Body of pancreas (tissue), 4 donors: ENCODE data around the gene OR2AP1. TPM values are rescaled to one million over a fixed set of nuclear protein-coding genes. Genes with fewer than 3 reads are reported as not detected.
"Not testable (repeated sequence)": the region's sequence is repeated elsewhere in the genome, so short reads cannot be mapped to it uniquely, and the experiment has no call there.

Experiments used
- ATAC-seq: fragments of 150-250 bp; one replicate; pipeline ENCODE4 v1.9.1; 2016
- DNase-seq, 4 donors: peaks; one replicate each; pipeline ENCODE4 v3.0.0-alpha.2; 2019
- H3K27ac ChIP-seq, 4 donors: fragments of 200-600 bp; sonication (generic); 1 replicate in 3 of 4; 2 replicates in 1 of 4; pipeline versions ENCODE4 v1.5.1 to v1.6.1; 2016 to 2019; ENCODE audit warnings: mild to moderate bottlenecking in 1 of 4, mixed read lengths in 1 of 4, moderate library complexity in 1 of 4
- H3K27me3 ChIP-seq, 2 donors: fragments of 200-600 bp; sonication (generic); one replicate each; pipeline ENCODE4 v1.6.0; 2016; ENCODE audit warnings: mild to moderate bottlenecking in 1 of 2
- H3K36me3 ChIP-seq, 2 donors: fragments of 200-600 bp; sonication (generic); replicated peaks in 1 of 2; 2 replicates each; pipeline ENCODE4 v1.5.1; 2016; ENCODE audit warnings: low read depth in 2 of 2; ENCODE audit not compliant: insufficient read depth in 1 of 2
- H3K4me1 ChIP-seq: fragments of 200-600 bp; sonication (generic); one replicate; pipeline ENCODE4 v1.6.0; 2016
- H3K4me3 ChIP-seq, 2 donors: fragments of 200-600 bp; sonication (generic); 1 replicate in 1 of 2; 2 replicates in 1 of 2; pipeline ENCODE4 v1.5.1; 2016 to 2019
- H3K9me3 ChIP-seq, 3 donors: fragments of 200-600 bp; sonication (generic); 1 replicate in 2 of 3; 2 replicates in 1 of 3; pipeline ENCODE4 v1.5.1; 2016
- CTCF ChIP-seq, 7 experiments: fragments of 450-650 bp in 4 of 7; fragments of 200-600 bp in 3 of 7; sonication (generic) in 3 of 7; IDR thresholded peaks; one replicate each; pipeline ENCODE4 v1.5.1; 2016 to 2019; ENCODE audit warnings: antibody characterized with exemption in 7 of 7
- POLR2A ChIP-seq, 3 donors: fragments of 450-650 bp; IDR thresholded peaks; one replicate each; pipeline ENCODE4 v1.6.1; 2016; ENCODE audit warnings: antibody characterized with exemption in 3 of 3, mild to moderate bottlenecking in 2 of 3
- whole genome bisulfite sequencing, 2 donors: methylation state at CpG; one replicate each; pipeline ENCODE4 v1.1.5; 2017; 5-methylcytosine and 5-hydroxymethylcytosine counted together
- intact Hi-C: fragments of 100-400 bp; cut with DNase I; formaldehyde crosslinking; loops from one replicate; pipeline ENCODE4 v1.15.1; 2023
- total RNA-seq, 2 donors: library from RNA; depleted of rRNA; stranded (reverse); fragments of >200 nt; gene quantifications; one replicate each; pipeline ENCODE4 v1.1.0, GENCODE V29; 2016

OR2AP1 gene
- total RNA-seq = not detected

- Histone ChIP-seq H3K36me3 (no peaks in the 10 kb centered on the region), H3K27me3 (no peaks in the 10 kb centered on the region), H3K9me3 (peaks cover 0 to 27% (median 0%) of the 10 kb centered on the region in 3 donors), H3K27ac (no peak within 1 kb of the TSS), H3K4me3 (no peak within 1 kb of the TSS), H3K4me1 (no peaks in the 10 kb centered on the region)
- 93 to 94% methylated on average over 1 of the region's 1 CpG for WGBS, 2 donors
- intact Hi-C loops = no loop called here
- no peak for TF ChIP-seq POLR2A (IDR thresholded peaks at IDR 0.05)
- TF ChIP-seq CTCF (IDR thresholded peaks at IDR 0.05) = no peak
- no peak for DNase-seq
- ATAC-seq = no peak
Measured at GRCh38 chr12:55572168-55572567, at the start of gene OR2AP1. OR2AP1 (plus strand) TSS chr12:55572468; CDS start chr12:55574415, 1,947 bp downstream.

GRCh38 chr12:55548235-55548634, 24.0 kb upstream of the OR2AP1 start:
- H3K9me3 ChIP-seq, intact Hi-C loops, H3K4me3 ChIP-seq, H3K4me1 ChIP-seq, H3K27ac ChIP-seq, DNase-seq, H3K36me3 ChIP-seq, H3K27me3 ChIP-seq, ATAC-seq: not testable (repeated sequence)
- whole genome bisulfite sequencing, 2 donors = 62 to 69% methylated on average over 2 of the region's 2 CpGs

DNA sequence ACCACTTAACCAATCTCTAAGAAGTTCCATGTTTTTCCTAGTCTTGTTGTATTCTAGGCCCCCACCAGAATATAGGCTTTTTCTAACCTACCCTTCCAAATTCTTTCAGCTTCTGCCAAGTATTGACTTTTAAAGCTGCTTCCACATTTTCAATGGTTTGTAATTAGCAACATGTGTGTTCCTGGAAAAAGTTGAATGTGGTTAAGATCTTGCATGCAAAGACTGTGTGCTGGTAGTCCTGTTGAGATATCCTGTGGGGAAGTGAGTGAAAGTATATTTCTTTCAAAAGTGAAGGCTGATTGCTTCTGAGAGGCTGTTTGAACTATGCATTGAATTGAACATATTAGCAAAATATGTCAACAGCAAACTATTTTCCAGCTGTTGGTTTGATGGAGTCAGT, 23.5 kb upstream of the OR2AP1 start:
- H3K9me3 ChIP-seq = no peaks in the 10 kb centered on the region
- no peak for DNase-seq
- no peak for ATAC-seq
- H3K36me3 ChIP-seq = no peaks in the 10 kb centered on the region
- no peak overlapping the region for H3K4me3 ChIP-seq
- no peaks in the 10 kb centered on the region for H3K4me1 ChIP-seq
- TF ChIP-seq POLR2A (IDR thresholded peaks at IDR 0.05) (no peak), CTCF (IDR thresholded peaks at IDR 0.05) (no peak)
- no peaks in the 10 kb centered on the region for H3K27me3 ChIP-seq
- intact Hi-C loops = no loop called here
- H3K27ac ChIP-seq = no peak overlapping the region

DNA sequence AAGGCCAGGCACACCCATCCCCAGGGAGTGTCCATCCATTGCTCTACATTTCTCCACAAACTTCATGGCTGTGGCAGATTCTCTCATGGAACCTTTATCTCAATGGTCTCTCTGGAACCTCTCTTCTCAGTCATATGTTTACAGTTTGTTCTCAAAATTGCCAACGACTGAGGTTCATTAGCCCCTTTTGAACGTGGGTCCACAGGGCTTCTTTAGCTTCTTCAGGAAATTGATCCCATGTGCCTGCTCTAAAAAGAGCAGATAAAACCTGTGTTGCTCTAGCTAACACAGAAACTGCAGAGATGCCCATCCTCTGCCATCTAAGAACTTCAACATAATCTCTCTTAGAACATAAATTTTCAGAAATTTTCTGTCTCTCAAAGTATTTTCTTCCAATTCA, 23.0 kb upstream of the OR2AP1 start, which contains the start of gene OR6C4:
OR6C4 (plus strand) TSS at position 301 of the 400 bp plus-strand sequence. CDS start 1,625 bp downstream, outside the sequence.
- DNase-seq (no peak), ATAC-seq (no peak)
- Histone ChIP-seq H3K4me3 (no peak within 1 kb of the TSS), H3K36me3 (no peaks in the 10 kb centered on the region), H3K27me3 (no peaks in the 10 kb centered on the region), H3K4me1 (no peaks in the 10 kb centered on the region), H3K27ac (no peak within 1 kb of the TSS), H3K9me3 (no peaks in the 10 kb centered on the region)
- 34 to 38% methylated on average over 2 of the region's 2 CpGs for WGBS, 2 donors
- TF ChIP-seq POLR2A (IDR thresholded peaks at IDR 0.05) (no peak), CTCF (IDR thresholded peaks at IDR 0.05) (no peak)
- intact Hi-C loops = no loop called here

GRCh38 chr12:55554296-55554695, 18.0 kb upstream of the OR2AP1 start:
- Histone ChIP-seq H3K27me3 (no peaks in the 10 kb centered on the region), H3K9me3 (no peaks in the 10 kb centered on the region), H3K4me1 (no peaks in the 10 kb centered on the region), H3K27ac (no peak overlapping the region), H3K4me3 (no peak overlapping the region), H3K36me3 (no peaks in the 10 kb centered on the region)
- DNase-seq (no peak), ATAC-seq (no peak)
- TF ChIP-seq POLR2A (IDR thresholded peaks at IDR 0.05) (no peak), CTCF (IDR thresholded peaks at IDR 0.05) (no peak)
- intact Hi-C loops = no loop called here

DNA sequence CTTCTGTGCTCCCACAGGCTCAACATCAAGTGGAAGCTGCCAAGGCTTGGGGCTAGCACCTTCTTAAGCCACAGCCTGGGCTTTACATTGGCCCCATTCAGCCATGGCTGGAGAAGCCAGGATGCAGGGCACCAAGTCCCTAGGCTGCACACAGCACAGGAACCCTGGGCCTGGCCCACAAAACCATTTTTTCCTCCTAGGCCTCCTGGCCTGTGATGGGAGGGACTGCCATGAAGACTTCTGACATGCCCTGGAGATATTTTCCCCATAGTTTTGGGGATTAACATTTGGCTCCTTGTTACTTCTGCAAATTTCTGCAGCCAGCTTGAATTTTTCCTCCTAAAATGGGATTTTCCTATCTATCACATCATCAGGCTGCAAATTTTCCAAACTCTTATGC, 2.2 kb upstream of the OR2AP1 start:
- H3K27ac ChIP-seq, H3K4me3 ChIP-seq, intact Hi-C loops, DNase-seq, H3K4me1 ChIP-seq, H3K27me3 ChIP-seq, ATAC-seq, H3K36me3 ChIP-seq: not testable (repeated sequence)
- peaks cover 0 to 27% (median 0%) of the 10 kb centered on the region in 3 donors for H3K9me3 ChIP-seq

DNA sequence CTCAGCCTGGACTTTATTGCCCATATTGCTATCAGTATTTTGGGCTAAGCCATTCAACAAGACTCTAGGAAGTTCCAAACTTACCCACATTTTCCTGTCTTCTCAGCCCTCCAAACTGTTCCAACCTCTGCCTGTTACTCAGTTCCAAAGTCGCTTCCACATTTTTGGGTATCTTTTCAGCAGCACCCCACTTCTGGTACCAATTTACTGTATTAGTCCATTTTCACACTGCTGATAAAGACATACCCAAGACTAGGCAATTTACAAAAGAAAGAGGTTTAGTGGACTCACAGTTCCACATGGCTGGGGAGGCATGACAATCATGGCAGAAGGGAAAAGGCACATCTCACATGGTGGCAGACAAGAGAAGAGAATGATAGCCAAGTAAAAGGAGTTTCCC, 1.6 kb upstream of the OR2AP1 start:
- intact Hi-C loops, DNase-seq, H3K36me3 ChIP-seq, H3K4me3 ChIP-seq, H3K27me3 ChIP-seq, H3K27ac ChIP-seq, ATAC-seq, H3K4me1 ChIP-seq: not testable (repeated sequence)
- H3K9me3 ChIP-seq = peaks cover 0 to 27% (median 0%) of the 10 kb centered on the region in 3 donors
- WGBS, 2 donors = 87 to 95% methylated on average over 1 of the region's 1 CpG
